Measurements from ENCODE around the gene RAMACL. TPM values are rescaled to one million over a fixed set of nuclear protein-coding genes. Genes with fewer than 3 reads are reported as not detected.
"Not testable (repeated sequence)": the region's sequence is repeated elsewhere in the genome, so short reads cannot be mapped to it uniquely, and the experiment has no call there.

The RAMACL gene
- polyA plus RNA-seq (ENCODE audit: insufficient read length): 0.46 TPM

DNA sequence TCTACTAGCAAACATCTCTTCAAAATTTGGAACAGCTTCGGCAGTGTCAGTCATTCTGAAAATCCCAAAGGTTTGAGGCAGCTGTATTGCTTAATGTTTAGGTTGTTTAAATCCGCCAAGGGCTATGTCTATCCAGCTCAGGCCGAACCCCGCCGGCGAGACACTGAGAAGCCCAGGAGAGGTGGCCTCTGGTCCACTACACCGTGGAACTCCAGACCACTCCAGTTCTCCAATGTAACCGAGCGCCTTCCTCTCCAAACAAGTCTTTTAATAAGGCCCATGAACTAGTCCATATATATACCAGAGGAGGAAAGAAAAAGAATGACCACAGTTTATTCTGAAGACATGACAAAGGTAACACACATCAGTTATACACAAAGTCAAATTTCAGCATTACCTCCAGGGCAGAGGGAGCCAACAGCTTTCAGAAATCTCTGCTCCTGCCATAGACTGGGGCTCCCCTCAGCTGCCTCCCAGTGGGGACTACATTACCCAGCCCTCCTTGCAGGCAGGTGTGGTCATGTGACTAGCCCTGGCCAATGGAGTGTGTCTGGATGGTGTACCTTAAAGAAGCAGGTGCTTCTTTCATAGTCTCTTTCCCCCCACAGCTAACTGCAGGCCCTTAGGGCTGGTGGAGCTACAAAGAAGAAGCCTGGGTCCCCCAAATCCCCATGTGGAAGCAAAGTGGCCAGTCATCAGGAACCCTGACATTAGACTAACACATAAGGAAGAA lies at the start of gene RAMACL:
TSS of gene RAMACL (minus strand) at position 255 of the 733 bp plus-strand sequence. CDS start at position 54, 201 bp downstream.
- no peak for DNase-seq

GRCh38 chr6:166635013-166635970 lies 48.8 kb upstream of the RAMACL start:
- DNase-seq: no peak

GRCh38 chr6:166634581-166634980 lies 48.1 kb upstream of the RAMACL start:
- DNase-seq: not testable (repeated sequence)

- DNase-seq: no peak
These were observed 47.5 kb upstream of the RAMACL start for GRCh38 chr6:166633732-166634535.

DNA sequence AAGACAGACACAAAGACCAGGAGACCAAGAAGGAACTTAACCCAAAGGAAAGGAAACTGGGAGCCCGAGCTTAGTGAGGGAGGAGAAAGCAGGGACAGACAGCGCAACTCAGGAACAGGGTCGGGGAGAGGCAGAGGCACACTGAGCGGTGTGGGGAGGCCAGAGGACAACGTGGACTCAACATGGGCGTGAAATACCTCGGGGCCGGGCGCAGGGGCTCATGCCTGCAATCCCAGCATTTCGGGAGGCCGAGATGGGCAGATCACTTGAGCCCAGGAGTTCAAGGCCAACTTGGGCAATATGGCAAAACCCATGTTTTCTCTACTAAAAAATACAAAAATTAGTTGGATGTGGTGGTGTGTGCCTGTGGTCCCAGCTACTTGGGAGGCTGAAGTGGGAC lies 46.3 kb upstream of the RAMACL start:
- no peak for DNase-seq

GRCh38 chr6:166630462-166630861 lies 44.0 kb upstream of the RAMACL start:
- no peak for DNase-seq

GRCh38 chr6:166629628-166630027 lies 43.1 kb upstream of the RAMACL start:
- no peak for DNase-seq

DNA sequence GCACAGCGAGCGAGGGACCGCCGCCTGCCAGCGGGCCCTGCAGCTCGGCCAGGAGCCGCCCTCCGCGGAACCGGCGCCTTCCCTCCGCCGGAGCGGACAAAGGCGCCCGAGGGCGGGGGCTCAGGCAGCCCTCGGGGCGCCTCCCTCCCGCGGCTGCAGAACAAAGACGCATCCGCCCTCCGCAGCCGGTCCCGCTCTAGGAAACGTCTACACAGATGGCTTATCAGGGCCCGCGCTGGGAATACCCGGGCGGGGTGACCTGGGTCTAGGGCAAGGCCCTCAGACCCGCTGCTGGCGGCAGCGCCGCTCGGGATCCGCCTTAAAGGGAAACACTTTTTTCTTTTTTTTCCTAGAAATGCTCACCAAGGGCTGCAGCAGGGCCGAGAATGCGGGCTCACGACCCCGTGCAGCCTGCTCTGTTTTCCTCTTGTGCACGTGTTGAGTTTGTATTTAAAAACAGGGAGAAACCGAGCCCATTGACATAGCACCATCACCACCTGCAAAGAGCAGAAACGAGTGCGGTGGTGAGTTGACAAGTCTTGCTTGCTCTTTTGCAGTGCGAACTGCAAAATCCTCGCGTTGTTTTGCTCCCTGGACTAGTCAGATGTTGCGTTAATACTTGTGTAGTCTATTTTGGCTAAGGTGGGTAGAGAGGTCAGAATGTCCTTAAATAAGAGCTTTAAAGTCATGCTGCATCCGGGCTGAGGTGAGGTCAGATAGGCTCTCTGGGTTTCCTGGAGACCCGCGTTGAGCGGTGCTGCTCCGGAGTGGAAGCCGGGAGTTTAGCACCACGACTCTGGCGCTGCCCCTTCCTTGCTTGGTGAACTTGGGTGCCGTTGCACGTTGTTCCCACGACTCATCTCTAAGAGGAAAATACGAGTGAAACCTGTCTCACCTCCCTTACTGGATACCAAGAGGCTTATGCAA lies 41.7 kb upstream of the RAMACL start:
- no peak for DNase-seq

GRCh38 chr6:166627033-166627874 lies 40.8 kb upstream of the RAMACL start, which contains the start of gene RPS6KA2:
Gene RPS6KA2, minus strand, starts transcription at chr6:166627251. Its CDS starts 232 bp downstream, at chr6:166627019.
- peak; percentile 99 for DNase-seq

GRCh38 chr6:166626177-166627032 lies 39.9 kb upstream of the RAMACL start:
- peak; percentile 20 for DNase-seq

GRCh38 chr6:166625356-166625755 lies 38.9 kb upstream of the RAMACL start:
- no peak for DNase-seq

DNA sequence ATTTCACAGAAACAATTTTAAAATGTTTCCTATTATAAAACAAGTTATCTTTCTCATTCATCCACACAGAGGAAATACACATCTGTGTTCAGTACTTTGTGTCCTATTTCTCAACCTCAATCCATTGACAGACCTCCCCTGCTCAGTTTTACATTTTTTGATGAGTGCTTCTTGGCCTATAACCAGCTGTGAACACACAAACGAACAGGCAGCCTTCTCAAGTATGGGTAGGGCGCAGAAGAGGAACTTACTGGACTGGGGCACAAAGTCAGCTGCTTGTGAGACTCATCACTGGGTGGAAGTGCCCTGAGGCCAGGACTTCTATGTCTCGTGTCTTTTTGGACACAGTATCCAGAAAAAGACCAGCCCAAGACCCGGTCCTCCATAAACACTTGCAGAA lies 37.8 kb upstream of the RAMACL start:
- no peak for DNase-seq

GRCh38 chr6:166623318-166623717 lies 36.8 kb upstream of the RAMACL start:
- DNase-seq: no peak

DNA sequence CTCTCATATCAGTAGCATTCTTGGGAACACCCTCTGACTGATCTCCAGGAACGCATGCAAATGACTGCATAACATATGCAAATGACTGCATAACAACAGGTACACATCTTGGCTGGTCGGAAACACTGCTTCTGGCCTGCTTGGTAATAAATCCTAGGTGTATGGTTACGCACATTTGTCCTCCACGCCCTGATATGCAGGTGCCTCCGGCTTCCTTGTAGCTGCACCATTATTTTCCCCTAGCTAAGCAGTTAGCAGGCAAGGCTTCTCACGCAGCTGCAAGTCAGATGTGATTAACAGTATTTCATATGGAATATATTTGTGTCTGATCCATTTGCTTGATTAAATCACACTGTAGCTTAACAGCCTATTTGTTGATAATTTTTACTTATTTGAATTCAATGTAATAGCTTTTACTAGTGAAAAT lies 34.6 kb upstream of the RAMACL start:
- no peak for DNase-seq

- DNase-seq: no peak
These were observed 34.1 kb upstream of the RAMACL start for GRCh38 chr6:166620478-166621113.

DNA sequence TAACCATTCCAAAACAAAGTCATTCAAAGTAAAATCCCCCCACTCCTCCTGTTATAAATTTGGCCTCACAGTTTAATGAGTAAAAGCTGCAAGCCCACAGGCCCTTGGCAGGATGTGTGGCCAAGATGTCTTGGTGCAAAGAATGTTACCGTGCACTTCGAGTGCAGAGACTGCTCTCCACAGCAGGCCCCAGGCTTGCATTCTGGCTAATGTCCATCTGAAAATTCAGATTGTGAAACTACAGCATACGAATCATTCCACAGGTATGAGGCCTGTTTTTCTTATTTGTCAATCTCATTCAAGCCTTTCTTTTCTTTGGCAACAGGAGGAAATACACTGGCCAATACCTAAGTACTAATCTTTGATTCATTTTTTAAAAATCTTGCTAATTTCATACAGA lies 33.4 kb upstream of the RAMACL start:
- peak; percentile 44 for DNase-seq

DNA sequence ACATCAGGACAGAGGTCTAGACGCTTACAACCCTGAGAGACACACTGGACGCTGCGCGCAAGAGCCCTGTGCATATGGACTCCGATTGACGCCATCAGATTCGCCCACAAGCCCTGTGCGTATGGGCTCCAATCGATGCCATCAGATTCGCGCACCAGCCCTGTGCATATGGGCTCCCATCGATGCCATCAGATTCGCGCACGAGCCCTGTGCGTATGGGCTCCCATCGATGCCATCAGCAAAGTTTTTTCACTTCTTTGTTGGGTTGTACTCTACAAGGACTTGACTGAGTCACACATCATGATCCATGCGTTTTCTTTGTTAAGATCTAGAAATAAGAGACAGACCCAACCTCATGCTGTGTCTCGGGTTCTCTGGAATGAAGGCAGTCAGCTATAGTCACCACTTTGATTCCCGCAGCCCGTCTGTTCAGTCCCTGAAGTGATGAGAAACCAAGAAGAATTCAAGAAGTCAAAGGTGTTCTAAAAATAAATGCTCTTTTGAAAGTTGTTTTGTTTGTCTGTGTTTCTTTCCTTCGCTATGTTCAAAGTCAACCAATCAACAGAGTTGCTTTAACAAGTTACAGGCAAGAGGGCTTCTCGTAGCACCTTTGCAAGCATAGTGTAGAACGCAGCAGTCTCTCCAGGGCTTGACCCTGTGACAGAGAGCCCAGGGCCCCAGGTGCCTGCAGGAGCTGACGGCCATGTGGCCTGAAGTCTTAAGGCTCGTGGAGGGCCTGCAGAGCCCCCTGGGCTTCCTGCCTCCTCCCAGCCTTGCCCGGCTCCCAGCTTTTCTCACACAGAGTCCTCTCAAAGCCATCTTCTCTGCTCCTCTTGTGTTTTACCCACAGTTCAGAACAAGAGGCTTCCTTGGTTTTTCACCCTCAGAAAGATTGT lies 32.6 kb upstream of the RAMACL start:
- DNase-seq: no peak

DNA sequence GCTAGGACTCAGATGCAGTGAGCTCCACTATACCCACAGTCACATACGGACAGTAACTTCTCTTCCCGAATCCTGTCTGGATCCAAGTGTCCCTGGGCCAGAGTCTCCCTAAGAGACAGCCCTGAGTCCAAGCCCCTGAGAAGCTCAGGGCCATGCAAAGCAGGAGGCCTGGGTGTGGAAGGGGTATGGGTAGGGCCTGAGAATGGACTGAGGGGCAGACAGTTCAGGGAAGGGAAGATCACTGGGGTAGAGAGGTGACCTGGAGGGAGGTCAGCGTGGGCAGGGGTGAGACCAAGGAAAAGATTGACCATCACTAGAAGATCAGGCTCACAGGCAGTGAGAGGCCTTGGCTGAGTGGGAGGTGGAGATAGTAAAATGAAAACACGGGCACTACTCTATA lies 31.8 kb upstream of the RAMACL start:
- no peak for DNase-seq
